Right atrium auricular region (tissue), 2 donors: ENCODE results near the gene KIF5C. TPM values are rescaled to one million over a fixed set of nuclear protein-coding genes. Genes with fewer than 3 reads are reported as not detected.

ENCODE experiments used
- DNase-seq: peaks from one replicate; pipeline ENCODE4 v3.0.0-alpha.2; 2019; ENCODE audit warnings: low spot score
- H3K27ac ChIP-seq, 2 donors: fragments of 200-600 bp; sonication (generic); 1 replicate in 1 of 2; 2 replicates in 1 of 2; pipeline ENCODE4 v1.5.1; 2016 to 2019
- H3K27me3 ChIP-seq, 2 donors: fragments of 200-600 bp; sonication (generic); one replicate each; pipeline versions ENCODE4 v1.5.1 to v1.6.0; 2017 to 2019
- H3K36me3 ChIP-seq: fragments of 200-600 bp; sonication (generic); one replicate; pipeline ENCODE4 v1.5.1; 2016
- H3K4me1 ChIP-seq, 2 donors: fragments of 200-600 bp; sonication (generic); one replicate each; pipeline versions ENCODE4 v1.5.1 to v1.6.0; 2017 to 2019
- H3K4me3 ChIP-seq, 2 donors: fragments of 200-600 bp; sonication (generic); 1 replicate in 1 of 2; 2 replicates in 1 of 2; pipeline ENCODE4 v1.5.1; 2017 to 2019; ENCODE audit warnings: mild to moderate bottlenecking in 1 of 2, moderate library complexity in 1 of 2
- H3K9me3 ChIP-seq, 2 donors: fragments of 200-600 bp; sonication (generic); one replicate each; pipeline ENCODE4 v1.5.1; 2019
- CTCF ChIP-seq, 2 donors: fragments of 200-600 bp; sonication (generic); IDR thresholded peaks; one replicate each; pipeline ENCODE4 v1.5.1; 2019; ENCODE audit warnings: antibody characterized with exemption in 2 of 2
- total RNA-seq, 2 donors: library from RNA; depleted of rRNA; stranded (reverse); fragments of >200 nt; gene quantifications; one replicate each; pipeline ENCODE4 v1.1.0, GENCODE V29; 2016

Gene KIF5C
- total RNA-seq, 2 donors from 2014 or later, result 1.6 to 2.2 TPM

DNA sequence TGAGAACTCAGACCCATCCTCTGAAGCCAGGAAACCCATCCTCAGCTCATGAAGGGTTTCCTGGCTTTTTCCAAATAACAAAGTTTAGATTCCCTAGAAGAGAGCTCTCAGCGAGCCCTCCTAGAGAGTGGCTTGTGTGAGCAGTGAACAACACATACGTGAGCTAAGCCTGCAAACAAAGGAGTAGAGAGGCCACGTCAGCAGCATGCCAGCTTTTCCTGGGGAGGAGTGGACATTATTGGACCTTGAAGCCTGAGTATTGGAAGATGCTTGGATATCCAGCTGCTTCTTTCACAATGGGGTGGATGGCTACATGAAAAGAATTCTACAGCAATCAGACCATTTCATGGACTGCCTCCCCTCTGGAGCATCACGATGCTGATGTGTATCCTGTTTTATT lies 21.1 kb downstream of the KIF5C start:
- peaks cover 0 to 7% of the 10 kb centered on the region in 2 donors for H3K9me3 ChIP-seq
- H3K4me1 ChIP-seq, result no peaks in the 10 kb centered on the region
- no peak for DNase-seq
- H3K27me3 ChIP-seq, result no peaks in the 10 kb centered on the region
- no peak for TF ChIP-seq CTCF (IDR thresholded peaks at IDR 0.05)
- no peak overlapping the region for H3K4me3 ChIP-seq
- H3K36me3 ChIP-seq, result no peaks in the 10 kb centered on the region
- H3K27ac ChIP-seq, result no peak overlapping the region

DNA sequence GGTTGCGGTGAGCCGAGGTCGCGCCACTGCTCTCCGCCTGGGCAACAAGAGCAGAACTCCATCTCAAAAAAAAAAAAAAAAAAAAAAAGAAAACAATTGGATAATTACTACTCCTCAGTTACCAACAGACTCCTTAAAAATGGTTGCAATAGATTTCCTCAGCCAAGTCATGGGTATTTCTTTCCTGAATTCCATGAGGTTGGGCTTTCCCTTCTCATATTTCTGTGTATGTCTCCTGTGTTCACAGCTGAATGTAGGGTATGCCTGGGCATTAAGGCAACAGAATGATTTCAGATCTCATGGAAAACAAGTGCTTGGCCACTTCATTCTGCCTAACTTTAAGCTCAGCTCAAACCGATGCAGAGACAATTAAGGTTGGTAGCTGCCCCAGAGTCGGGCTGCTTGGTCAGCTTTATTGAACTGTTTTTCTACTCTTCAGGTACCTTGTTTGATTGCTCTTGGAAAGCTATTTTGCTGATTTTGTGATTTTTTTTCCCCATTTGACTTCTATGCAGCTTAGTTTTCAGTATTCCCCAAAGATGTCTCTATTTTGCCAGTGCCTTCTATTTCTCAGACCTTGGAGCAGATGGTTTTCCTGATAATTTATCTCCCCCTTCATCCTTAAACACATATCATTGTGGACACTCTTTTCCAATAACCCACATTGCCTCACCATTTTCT lies 24.8 kb downstream of the KIF5C start:
- H3K4me3 ChIP-seq, result no peak overlapping the region
- no peak for DNase-seq
- no peaks in the 10 kb centered on the region for H3K36me3 ChIP-seq
- H3K9me3 ChIP-seq, result no peaks in the 10 kb centered on the region
- no peaks in the 10 kb centered on the region for H3K4me1 ChIP-seq
- no peak overlapping the region for H3K27ac ChIP-seq
- no peak for TF ChIP-seq CTCF (IDR thresholded peaks at IDR 0.05)
- no peaks in the 10 kb centered on the region for H3K27me3 ChIP-seq

GRCh38 chr2:148900350-148900837 lies 25.4 kb downstream of the KIF5C start:
- Histone ChIP-seq H3K36me3 (no peaks in the 10 kb centered on the region), H3K9me3 (no peaks in the 10 kb centered on the region), H3K4me3 (no peak overlapping the region), H3K27ac (no peak overlapping the region), H3K27me3 (no peaks in the 10 kb centered on the region), H3K4me1 (no peaks in the 10 kb centered on the region)
- no peak for DNase-seq
- TF ChIP-seq CTCF (IDR thresholded peaks at IDR 0.05), result no peak

- H3K27ac ChIP-seq, result no peak overlapping the region
- no peak overlapping the region for H3K4me3 ChIP-seq
- no peaks in the 10 kb centered on the region for H3K4me1 ChIP-seq
- no peaks in the 10 kb centered on the region for H3K9me3 ChIP-seq
- DNase-seq, result no peak
- TF ChIP-seq CTCF (IDR thresholded peaks at IDR 0.05), result no peak
- no peaks in the 10 kb centered on the region for H3K27me3 ChIP-seq
- no peaks in the 10 kb centered on the region for H3K36me3 ChIP-seq
Observed at GRCh38 chr2:148901142-148901541, 26.1 kb downstream of the KIF5C start.

DNA sequence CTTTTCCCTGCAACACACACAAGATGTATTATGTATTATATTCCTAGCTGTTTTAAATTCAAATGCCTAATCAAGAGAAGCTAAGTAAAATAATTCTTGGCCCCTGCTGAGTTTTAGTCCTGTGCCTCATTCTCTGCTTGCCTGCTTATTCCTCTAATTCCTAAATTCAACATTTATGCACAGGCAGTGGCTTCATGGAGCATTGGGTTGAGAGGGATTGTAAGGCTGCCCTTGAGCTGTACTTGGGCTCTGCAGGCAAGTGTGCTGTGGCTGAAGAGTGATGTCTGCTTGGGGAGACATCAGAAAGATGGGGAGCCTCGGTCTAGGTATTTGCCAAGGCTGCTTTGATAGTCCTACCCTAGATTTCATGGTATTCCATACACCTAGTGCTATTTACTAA lies 27.8 kb downstream of the KIF5C start:
- Histone ChIP-seq H3K4me3 (no peak overlapping the region), H3K4me1 (no peaks in the 10 kb centered on the region), H3K27me3 (no peaks in the 10 kb centered on the region), H3K27ac (no peak overlapping the region), H3K36me3 (no peaks in the 10 kb centered on the region), H3K9me3 (no peaks in the 10 kb centered on the region)
- DNase-seq, result no peak
- no peak for TF ChIP-seq CTCF (IDR thresholded peaks at IDR 0.05)

DNA sequence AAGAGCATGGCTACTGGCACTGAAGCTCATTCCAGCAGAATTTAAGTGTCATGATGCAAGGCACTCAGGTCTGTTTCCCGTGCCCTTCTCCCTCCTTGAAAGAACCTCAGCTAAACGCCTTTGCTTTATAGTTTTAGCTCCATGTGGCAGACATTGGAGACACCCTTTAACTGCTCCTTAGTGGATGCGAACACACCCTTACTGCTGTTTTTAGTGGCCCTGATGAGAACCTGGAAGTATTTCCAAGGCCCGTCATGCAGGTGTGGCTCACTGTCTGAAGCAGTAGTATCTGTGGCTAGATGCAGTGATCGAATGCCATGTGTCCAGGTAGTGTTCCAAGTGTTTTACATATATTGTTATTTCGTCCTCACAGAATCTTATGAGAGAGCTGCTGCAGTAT lies 28.3 kb downstream of the KIF5C start:
- H3K9me3 ChIP-seq, result no peaks in the 10 kb centered on the region
- H3K36me3 ChIP-seq, result no peaks in the 10 kb centered on the region
- no peaks in the 10 kb centered on the region for H3K4me1 ChIP-seq
- H3K4me3 ChIP-seq, result no peak overlapping the region
- no peaks in the 10 kb centered on the region for H3K27me3 ChIP-seq
- no peak for DNase-seq
- TF ChIP-seq CTCF (IDR thresholded peaks at IDR 0.05), result no peak
- H3K27ac ChIP-seq, result no peak overlapping the region
